H1 (cell line): ENCODE data around the gene KTI12. TPM values are rescaled to one million over a fixed set of nuclear protein-coding genes. Genes with fewer than 3 reads are reported as not detected.

Experiments
- ASH2L ChIP-seq: fragments of 200-600, 300-600 bp; sonication (generic); IDR thresholded peaks from one replicate; pipeline ENCODE4 v1.7.1; 2017; ENCODE audit warnings: low read length
- CHD7 ChIP-seq: fragments of 300-600 bp; sonication (generic); IDR thresholded peaks from 2 replicates; pipeline ENCODE4 v1.7.1; 2012; ENCODE audit warnings: low read length, moderate library complexity, mild to moderate bottlenecking, inconsistent platforms; ENCODE audit not compliant: insufficient replicate concordance
- CTBP2 ChIP-seq: IDR thresholded peaks from 2 replicates; pipeline ENCODE4 v1.7.0; 2011; ENCODE audit warnings: borderline replicate concordance, mild to moderate bottlenecking, moderate library complexity, mixed read lengths, low read length; ENCODE audit not compliant: insufficient read depth, insufficient read length
- HDAC6 ChIP-seq: IDR thresholded peaks from one replicate; pipeline ENCODE4 v1.7.1; 2012; ENCODE audit warnings: low read depth, mild to moderate bottlenecking, inconsistent platforms, low read length, moderate library complexity
- JUND ChIP-seq: IDR thresholded peaks from 2 replicates; pipeline ENCODE4 v1.6.1; 2011; ENCODE audit warnings: mild to moderate bottlenecking, improper control_type of control experiment, low read length
- RFX5 ChIP-seq: IDR thresholded peaks from 2 replicates; pipeline ENCODE4 v1.6.1; 2011; ENCODE audit warnings: low read depth, low read length, improper control_type of control experiment, borderline replicate concordance
- RNF2 ChIP-seq: fragments of 200-900, 300-1000 bp; sonication (generic); IDR thresholded peaks from 2 replicates; pipeline ENCODE4 v1.7.1; 2016; ENCODE audit warnings: borderline replicate concordance, low read depth, mild to moderate bottlenecking, antibody characterized with exemption, low read length; ENCODE audit not compliant: poor library complexity, severe bottlenecking; ENCODE audit errors: missing control alignments
- SIX5 ChIP-seq: IDR thresholded peaks from 2 replicates; pipeline ENCODE4 v1.6.1; 2011; ENCODE audit warnings: mild to moderate bottlenecking, low read depth, low read length
- SRF ChIP-seq: IDR thresholded peaks from 2 replicates; pipeline ENCODE4 v1.6.1; 2011; ENCODE audit warnings: mild to moderate bottlenecking, low read depth, low read length, moderate library complexity
- TAF1 ChIP-seq: IDR thresholded peaks from 2 replicates; pipeline ENCODE4 v1.6.1; 2011; ENCODE audit warnings: mild to moderate bottlenecking, low read depth, low read length
- polyA plus RNA-seq, 7 experiments: library from polyadenylated mRNA; depleted of rRNA in 3 of 7; stranded (reverse) in 5 of 7; unstranded in 2 of 7; fragments of >200 nt in 5 of 7; fragments of 200-250 nt in 2 of 7; gene quantifications; 1 replicate in 5 of 7; 2 replicates in 1 of 7; 4 replicates in 1 of 7; pipeline versions ENCODE4 v1.2.1 to v1.2.3, GENCODE V29; 2011 to 2013; ENCODE audit warnings: missing spikeins in 2 of 7, mixed read lengths in 2 of 7
- total RNA-seq: library from RNA; stranded (reverse); fragmentation: NEBNext Ultra II Directional; extraction: Animal tissue kit (Norgen Biotek cat#: 25700); gene quantifications from 2 replicates; pipeline ENCODE4 v1.2.1, GENCODE V29; 2021

KTI12 gene
- total and polyA plus RNA-seq, 2 of the 8 experiments (the other 6 are each of a cell fraction or from before 2014, with no cell fraction given), result 7.5 to 16.2 TPM

GRCh38 chr1:52056163-52056936, 22.7 kb upstream of the KTI12 start, which contains the start of gene BTF3L4 (continued):
- TF ChIP-seq CHD7 (no peak), HDAC6 (no peak), SRF (no peak), RNF2 (no peak), ASH2L (peak; percentile 74), JUND (no peak), RFX5 (no peak), SIX5 (no peak), CTBP2 (no peak), TAF1 (peak; percentile 72)
